Panc1 (cell line): ENCODE data around the gene RANBP3. TPM values are rescaled to one million over a fixed set of nuclear protein-coding genes. Genes with fewer than 3 reads are reported as not detected.
"Not testable (repeated sequence)": the region's sequence is repeated elsewhere in the genome, so short reads cannot be mapped to it uniquely, and the experiment has no call there.

Experiments used
- ATAC-seq: fragments of 200-7000 bp; cut with Tn5 transposase; 2 replicates; pipeline ENCODE4 v1.9.1; 2020; ENCODE audit warnings: mild to moderate bottlenecking, moderate library complexity
- BruUV-seq: library from RNA; stranded (reverse); fragments of 400-500 nt; replicated peaks from 2 replicates; lab custom pipeline; 2021; lab: Mats Ljungman, UMichigan
- CTCF ChIA-PET: fragments of 300-600 bp; sonication (Branson Sonifier 250); formaldehyde crosslinking; loops from one replicate; lab custom pipeline; 2022; ENCODE audit warnings: antibody characterized with exemption; lab: Charles Lee
- POLR2A ChIA-PET: fragments of 300-600 bp; sonication (Branson Sonifier 250); formaldehyde crosslinking; loops from one replicate; lab custom pipeline; 2022; ENCODE audit warnings: antibody characterized with exemption; lab: Charles Lee
- DNase-seq: peaks from one replicate; pipeline ENCODE4 v3.0.0-alpha.2; 2010; ENCODE audit warnings: low read depth, low spot score
- H3K27ac ChIP-seq: 2 replicates; pipeline ENCODE4 v1.5.1; 2011; ENCODE audit warnings: mild to moderate bottlenecking, low read length, inconsistent platforms
- H3K27me3 ChIP-seq: fragments of 200-500 bp; sonication (Bioruptor generic); 2 replicates; pipeline ENCODE4 v1.6.0; 2014; ENCODE audit warnings: low read length, inconsistent platforms; ENCODE audit not compliant: control insufficient read depth, insufficient read depth
- H3K36me3 ChIP-seq: fragments of 200-500 bp; sonication (Bioruptor generic); 2 replicates; pipeline ENCODE4 v1.5.1; 2014; ENCODE audit warnings: inconsistent platforms, mild to moderate bottlenecking, low read length, moderate library complexity; ENCODE audit not compliant: control insufficient read depth, insufficient read depth
- H3K4me1 ChIP-seq: 2 replicates; pipeline ENCODE4 v1.5.1; 2011; ENCODE audit warnings: inconsistent platforms, mild to moderate bottlenecking, low read length, moderate library complexity; ENCODE audit not compliant: control insufficient read depth, insufficient read depth
- H3K4me3 ChIP-seq, 2 experiments: 2 replicates each; pipeline ENCODE4 v1.5.1; 2011 to 2012; ENCODE audit warnings: low read depth in 2 of 2, low read length in 2 of 2, mild to moderate bottlenecking in 2 of 2, inconsistent platforms in 1 of 2, moderate library complexity in 1 of 2
- H3K9me3 ChIP-seq: fragments of 200-500 bp; sonication (Bioruptor generic); 2 replicates; pipeline ENCODE4 v1.5.1; 2014; ENCODE audit warnings: low read depth, mild to moderate bottlenecking, inconsistent platforms, low read length, moderate library complexity; ENCODE audit not compliant: control insufficient read depth, insufficient read depth
- POLR2AphosphoS5 ChIP-seq: IDR thresholded peaks from 2 replicates; pipeline ENCODE4 v1.6.1; 2012; ENCODE audit warnings: mild to moderate bottlenecking, low read depth, low read length, moderate library complexity
- SIN3A ChIP-seq: IDR thresholded peaks from 2 replicates; pipeline ENCODE4 v1.6.1; 2012; ENCODE audit warnings: low read depth, mild to moderate bottlenecking, low read length, moderate library complexity, borderline replicate concordance; ENCODE audit not compliant: insufficient read depth
- TCF7L2 ChIP-seq: IDR thresholded peaks from 2 replicates; pipeline ENCODE4 v1.6.1; 2011; ENCODE audit warnings: mild to moderate bottlenecking, low read depth, low read length, inconsistent platforms
- in situ Hi-C: cut with HindIII; loops from 2 replicates; pipeline ENCODE4 v1.10.0; 2016; ENCODE audit warnings: low sequenced_read_pairs, low pct_unique_long_range_greater_than_20kb
- intact Hi-C: fragments of 100-400 bp; cut with micrococcal nuclease; formaldehyde crosslinking; loops from one replicate; pipeline ENCODE4 v1.10.0; 2022; ENCODE audit not compliant: unreplicated experiment
- total RNA-seq: library from RNA; stranded (reverse); gene quantifications from one replicate; pipeline ENCODE4 v1.2.1, GENCODE V29; 2021; ENCODE audit not compliant: unreplicated experiment
- TF ChIP-seq, protein P1 (sequence below): fragments of 450-650 bp; IDR thresholded peaks from 2 replicates; pipeline ENCODE4 v1.5.1; 2017; ENCODE audit warnings: mild to moderate bottlenecking
- TF ChIP-seq, protein P2 (sequence below), 2 experiments: IDR thresholded peaks; 2 replicates each; pipeline ENCODE4 v1.6.1; 2011 to 2012; ENCODE audit warnings: low read depth in 2 of 2, control low read depth in 1 of 2, low read length in 1 of 2, mild to moderate bottlenecking in 1 of 2, moderate library complexity in 1 of 2; ENCODE audit not compliant: insufficient read depth in 1 of 2

Gene RANBP3
- total RNA-seq, 1 experiment from 2014 or later, result 54.6 TPM

DNA sequence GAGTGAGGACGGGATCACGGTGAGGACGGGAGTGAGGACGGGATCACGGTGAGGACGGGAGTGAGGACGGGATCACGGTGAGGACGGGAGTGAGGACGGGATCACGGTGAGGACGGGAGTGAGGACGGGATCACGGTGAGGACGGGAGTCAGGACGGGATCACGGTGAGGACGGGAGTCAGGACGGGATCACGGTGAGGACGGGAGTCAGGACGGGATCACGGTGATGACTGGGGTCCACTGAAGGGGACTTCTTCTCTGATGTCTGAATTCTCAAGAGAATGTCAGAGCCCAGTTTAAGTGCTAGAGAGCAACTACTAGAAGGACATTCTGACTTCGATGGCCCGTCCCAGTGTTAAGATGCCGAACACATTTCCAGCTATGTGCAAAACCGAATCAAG is 46.8 kb upstream of the RANBP3 start:
- not testable (repeated sequence) for H3K36me3 ChIP-seq, ATAC-seq

DNA sequence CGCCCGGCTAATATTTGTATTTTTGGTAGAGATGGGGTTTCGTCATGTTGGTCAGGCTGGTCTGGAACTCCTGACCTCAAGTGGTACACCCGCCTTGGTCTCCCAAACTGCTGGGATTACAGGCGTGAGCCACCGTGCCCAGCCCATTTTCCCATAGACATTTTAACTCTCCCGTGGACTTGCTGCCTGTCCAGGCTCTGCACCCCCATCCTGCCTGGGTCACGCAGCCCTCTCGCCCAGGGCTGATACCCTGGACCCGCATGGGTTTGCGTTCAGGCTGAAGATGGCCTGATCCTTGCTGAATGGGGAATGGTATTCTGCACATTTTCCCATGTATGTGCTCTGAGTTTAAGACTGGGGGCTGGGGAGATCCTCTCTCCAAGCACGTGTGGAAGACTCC is 46.0 kb upstream of the RANBP3 start:
- intact Hi-C loops (loop anchor here (2.0 kb wide), 1 partner anchor 35 kb away; no protein-coding TSS in a partner anchor), in situ Hi-C loops (no loop called here)
- no peak overlapping the region for H3K4me3 ChIP-seq
- no peak overlapping the region for H3K27ac ChIP-seq
- no peaks in the 10 kb centered on the region for H3K9me3 ChIP-seq
- BruUV-seq, result no TSS peak
- TF ChIP-seq, protein P1, sequence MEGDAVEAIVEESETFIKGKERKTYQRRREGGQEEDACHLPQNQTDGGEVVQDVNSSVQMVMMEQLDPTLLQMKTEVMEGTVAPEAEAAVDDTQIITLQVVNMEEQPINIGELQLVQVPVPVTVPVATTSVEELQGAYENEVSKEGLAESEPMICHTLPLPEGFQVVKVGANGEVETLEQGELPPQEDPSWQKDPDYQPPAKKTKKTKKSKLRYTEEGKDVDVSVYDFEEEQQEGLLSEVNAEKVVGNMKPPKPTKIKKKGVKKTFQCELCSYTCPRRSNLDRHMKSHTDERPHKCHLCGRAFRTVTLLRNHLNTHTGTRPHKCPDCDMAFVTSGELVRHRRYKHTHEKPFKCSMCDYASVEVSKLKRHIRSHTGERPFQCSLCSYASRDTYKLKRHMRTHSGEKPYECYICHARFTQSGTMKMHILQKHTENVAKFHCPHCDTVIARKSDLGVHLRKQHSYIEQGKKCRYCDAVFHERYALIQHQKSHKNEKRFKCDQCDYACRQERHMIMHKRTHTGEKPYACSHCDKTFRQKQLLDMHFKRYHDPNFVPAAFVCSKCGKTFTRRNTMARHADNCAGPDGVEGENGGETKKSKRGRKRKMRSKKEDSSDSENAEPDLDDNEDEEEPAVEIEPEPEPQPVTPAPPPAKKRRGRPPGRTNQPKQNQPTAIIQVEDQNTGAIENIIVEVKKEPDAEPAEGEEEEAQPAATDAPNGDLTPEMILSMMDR, result no peak
- no peak for TF ChIP-seq TCF7L2
- H3K36me3 ChIP-seq, result no peaks in the 10 kb centered on the region
- ChIA-PET CTCF (interaction anchor here (0.7 kb wide), 1 partner anchor 35 kb away, joined by 3 read pairs; no protein-coding TSS in a partner anchor), POLR2A (no interaction called here)
- no peaks in the 10 kb centered on the region for H3K4me1 ChIP-seq
- ATAC-seq (no peak), DNase-seq (no peak)
- H3K27me3 ChIP-seq, result no peaks in the 10 kb centered on the region

More for the DNA sequence above, 46.8 kb upstream of the RANBP3 start:
- CTCF ChIA-PET, BruUV-seq, H3K4me1 ChIP-seq, H3K27ac ChIP-seq, DNase-seq, H3K9me3 ChIP-seq, H3K27me3 ChIP-seq, intact Hi-C loops, H3K4me3 ChIP-seq, in situ Hi-C loops: not testable (repeated sequence)
- POLR2A ChIA-PET, result interaction anchor here (0.7 kb wide), 1 partner anchor 18 kb away, joined by 3 read pairs; no protein-coding TSS in a partner anchor

DNA sequence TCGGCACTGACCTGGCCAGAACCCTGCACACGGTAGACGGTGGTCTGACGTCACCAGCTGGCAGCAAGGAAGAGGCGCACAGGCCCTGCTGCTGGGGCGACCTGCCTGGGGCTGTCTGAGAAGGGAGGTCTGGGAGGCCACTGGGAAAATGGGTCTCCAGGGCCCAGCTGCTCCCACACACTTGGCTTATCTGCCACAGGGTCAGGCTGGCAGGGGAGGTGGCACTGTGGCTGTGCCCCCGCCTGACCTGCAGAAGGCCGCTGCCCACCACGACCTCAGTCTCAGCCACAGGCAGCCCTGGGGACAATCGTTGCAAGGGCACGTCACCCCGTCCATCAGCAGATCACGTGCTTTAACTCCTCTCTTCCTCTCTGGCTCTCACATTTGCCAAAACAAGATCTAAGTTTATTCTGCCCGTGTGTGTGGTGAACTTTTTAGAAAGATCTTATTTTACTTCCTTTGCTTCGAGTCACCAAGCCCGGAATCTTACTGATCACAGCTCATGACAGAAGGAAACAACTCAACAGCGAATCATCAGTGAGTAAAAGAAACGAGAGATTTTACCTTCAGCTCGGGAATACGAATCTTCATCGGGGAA is 45.2 kb upstream of the RANBP3 start:
- POLR2A ChIA-PET, result no interaction called here
- TF ChIP-seq POLR2AphosphoS5 (no peak), TCF7L2 (no peak), SIN3A (no peak)
- TF ChIP-seq, protein P1, result no peak
- TF ChIP-seq, protein P2, sequence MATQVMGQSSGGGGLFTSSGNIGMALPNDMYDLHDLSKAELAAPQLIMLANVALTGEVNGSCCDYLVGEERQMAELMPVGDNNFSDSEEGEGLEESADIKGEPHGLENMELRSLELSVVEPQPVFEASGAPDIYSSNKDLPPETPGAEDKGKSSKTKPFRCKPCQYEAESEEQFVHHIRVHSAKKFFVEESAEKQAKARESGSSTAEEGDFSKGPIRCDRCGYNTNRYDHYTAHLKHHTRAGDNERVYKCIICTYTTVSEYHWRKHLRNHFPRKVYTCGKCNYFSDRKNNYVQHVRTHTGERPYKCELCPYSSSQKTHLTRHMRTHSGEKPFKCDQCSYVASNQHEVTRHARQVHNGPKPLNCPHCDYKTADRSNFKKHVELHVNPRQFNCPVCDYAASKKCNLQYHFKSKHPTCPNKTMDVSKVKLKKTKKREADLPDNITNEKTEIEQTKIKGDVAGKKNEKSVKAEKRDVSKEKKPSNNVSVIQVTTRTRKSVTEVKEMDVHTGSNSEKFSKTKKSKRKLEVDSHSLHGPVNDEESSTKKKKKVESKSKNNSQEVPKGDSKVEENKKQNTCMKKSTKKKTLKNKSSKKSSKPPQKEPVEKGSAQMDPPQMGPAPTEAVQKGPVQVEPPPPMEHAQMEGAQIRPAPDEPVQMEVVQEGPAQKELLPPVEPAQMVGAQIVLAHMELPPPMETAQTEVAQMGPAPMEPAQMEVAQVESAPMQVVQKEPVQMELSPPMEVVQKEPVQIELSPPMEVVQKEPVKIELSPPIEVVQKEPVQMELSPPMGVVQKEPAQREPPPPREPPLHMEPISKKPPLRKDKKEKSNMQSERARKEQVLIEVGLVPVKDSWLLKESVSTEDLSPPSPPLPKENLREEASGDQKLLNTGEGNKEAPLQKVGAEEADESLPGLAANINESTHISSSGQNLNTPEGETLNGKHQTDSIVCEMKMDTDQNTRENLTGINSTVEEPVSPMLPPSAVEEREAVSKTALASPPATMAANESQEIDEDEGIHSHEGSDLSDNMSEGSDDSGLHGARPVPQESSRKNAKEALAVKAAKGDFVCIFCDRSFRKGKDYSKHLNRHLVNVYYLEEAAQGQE (IDR thresholded peaks at IDR 0.05; ENCODE audit: insufficient read depth in 1 of 2, low read depth in 2 of 2, low read length in 1 of 2), result no peak
- Histone ChIP-seq H3K27me3 (no peaks in the 10 kb centered on the region), H3K9me3 (no peaks in the 10 kb centered on the region), H3K4me3 (no peak overlapping the region), H3K4me1 (no peaks in the 10 kb centered on the region), H3K27ac (no peak overlapping the region), H3K36me3 (no peaks in the 10 kb centered on the region)
- intact Hi-C loops (loop anchor here (2.0 kb wide), 1 partner anchor 34 kb away; no protein-coding TSS in a partner anchor), in situ Hi-C loops (no loop called here)
- 0 out of 2 replicates have a peak, but pooled peaks have one; percentile 39 for ATAC-seq
- BruUV-seq, result no TSS peak
- no peak for DNase-seq
- CTCF ChIA-PET, result interaction anchor here (0.7 to 2.0 kb wide), 4 partner anchors 35 to 219 kb away, joined by 3 to 6 read pairs (median 4); no protein-coding TSS in a partner anchor
